ENCODE measurements around the gene SURF2. TPM values are rescaled to one million over a fixed set of nuclear protein-coding genes. Genes with fewer than 3 reads are reported as not detected.

The SURF2 gene
- total RNA-seq, 1 donor from 2014 or later: 17.3 TPM

DNA sequence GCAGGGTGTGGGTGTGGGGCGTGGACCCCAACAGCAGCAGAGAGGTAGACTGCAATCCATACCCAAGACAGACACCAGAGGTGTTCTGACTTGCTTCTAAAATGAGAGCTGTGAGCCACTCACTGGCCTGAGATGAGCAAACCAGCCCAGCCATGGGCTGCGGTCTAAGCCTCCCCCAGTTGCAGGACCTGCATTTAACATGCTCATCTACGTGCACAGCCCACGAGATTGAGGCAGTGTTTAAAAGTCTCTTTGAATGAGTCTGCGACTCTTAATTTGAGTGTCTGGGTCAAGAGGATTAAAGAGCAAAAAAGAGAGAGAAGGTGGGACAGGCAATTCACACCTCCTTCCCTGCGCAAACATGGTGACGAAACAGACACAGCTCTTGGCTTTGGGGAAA, 13.6 kb downstream of the SURF2 start:
- DNase-seq: no peak
- Mint-ChIP-seq H3K4me3 (no peak overlapping the region), H3K27me3 (no peaks in the 10 kb centered on the region), H3K27ac (no peak overlapping the region), H3K4me1 (peaks cover 62% of the 10 kb centered on the region), H3K9me3 (no peaks in the 10 kb centered on the region), H3K36me3 (ENCODE audit: low read depth) (peaks cover 59% of the 10 kb centered on the region)
- TF ChIP-seq, protein P1, sequence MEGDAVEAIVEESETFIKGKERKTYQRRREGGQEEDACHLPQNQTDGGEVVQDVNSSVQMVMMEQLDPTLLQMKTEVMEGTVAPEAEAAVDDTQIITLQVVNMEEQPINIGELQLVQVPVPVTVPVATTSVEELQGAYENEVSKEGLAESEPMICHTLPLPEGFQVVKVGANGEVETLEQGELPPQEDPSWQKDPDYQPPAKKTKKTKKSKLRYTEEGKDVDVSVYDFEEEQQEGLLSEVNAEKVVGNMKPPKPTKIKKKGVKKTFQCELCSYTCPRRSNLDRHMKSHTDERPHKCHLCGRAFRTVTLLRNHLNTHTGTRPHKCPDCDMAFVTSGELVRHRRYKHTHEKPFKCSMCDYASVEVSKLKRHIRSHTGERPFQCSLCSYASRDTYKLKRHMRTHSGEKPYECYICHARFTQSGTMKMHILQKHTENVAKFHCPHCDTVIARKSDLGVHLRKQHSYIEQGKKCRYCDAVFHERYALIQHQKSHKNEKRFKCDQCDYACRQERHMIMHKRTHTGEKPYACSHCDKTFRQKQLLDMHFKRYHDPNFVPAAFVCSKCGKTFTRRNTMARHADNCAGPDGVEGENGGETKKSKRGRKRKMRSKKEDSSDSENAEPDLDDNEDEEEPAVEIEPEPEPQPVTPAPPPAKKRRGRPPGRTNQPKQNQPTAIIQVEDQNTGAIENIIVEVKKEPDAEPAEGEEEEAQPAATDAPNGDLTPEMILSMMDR (IDR thresholded peaks at IDR 0.05): no peak
- no peak for ATAC-seq (ENCODE audit: low read depth)
- intact Hi-C loops (cut with micrococcal nuclease): loop anchor here (10.0 kb wide), 2 partner anchors 655 to 765 kb away; partner anchors contain the start of genes BRD3OS and WDR5
- POLR2A ChIA-PET: no interaction called here
- CTCF ChIA-PET: no interaction called here

DNA sequence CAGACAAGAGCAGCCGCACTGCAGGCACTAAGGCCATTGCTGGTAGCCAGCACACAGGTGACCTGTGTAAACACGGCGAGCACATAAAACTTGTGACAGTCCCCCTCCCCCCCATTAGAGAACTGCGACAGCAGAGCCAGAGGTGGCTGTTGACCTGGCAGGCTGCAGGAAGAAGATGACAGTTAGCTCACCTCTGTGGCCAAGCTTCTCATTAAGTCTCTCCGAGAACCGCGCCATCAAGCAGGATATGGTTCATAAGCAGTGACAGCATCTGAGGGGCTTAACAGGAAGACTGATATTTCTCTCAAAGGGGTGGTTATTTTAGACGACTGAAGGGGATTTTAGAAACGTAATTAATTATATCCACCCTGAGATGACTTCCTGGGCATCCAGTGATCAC, 14.3 kb downstream of the SURF2 start:
- DNase-seq (no peak), ATAC-seq (ENCODE audit: low read depth) (no peak)
- no peaks in the 10 kb centered on the region for H3K27me3 Mint-ChIP-seq
- no peaks in the 10 kb centered on the region for H3K9me3 Mint-ChIP-seq
- H3K4me3 Mint-ChIP-seq: peak overlapping the region; percentile 21
- H3K27ac Mint-ChIP-seq: peak overlapping the region; percentile 26
- CTCF ChIA-PET: interaction anchor here (1.3 kb wide), 1 partner anchor 185 kb away, joined by 3 read pairs; no protein-coding TSS in a partner anchor
- POLR2A ChIA-PET: interaction anchor here (0.6 to 1.6 kb wide), 5 partner anchors 14 to 1033 kb away, joined by 3 to 7 read pairs (median 4); partner anchors contain the start of genes MED22, RPL7A, SURF1 and SURF2
- peaks cover 55% of the 10 kb centered on the region for H3K36me3 Mint-ChIP-seq (ENCODE audit: low read depth)
- intact Hi-C loops (cut with micrococcal nuclease): loop anchor here (10.0 kb wide), 2 partner anchors 654 to 764 kb away; partner anchors contain the start of genes BRD3OS and WDR5
- peaks cover 64% of the 10 kb centered on the region for H3K4me1 Mint-ChIP-seq
- TF ChIP-seq, protein P1 (IDR thresholded peaks at IDR 0.05): no peak

DNA sequence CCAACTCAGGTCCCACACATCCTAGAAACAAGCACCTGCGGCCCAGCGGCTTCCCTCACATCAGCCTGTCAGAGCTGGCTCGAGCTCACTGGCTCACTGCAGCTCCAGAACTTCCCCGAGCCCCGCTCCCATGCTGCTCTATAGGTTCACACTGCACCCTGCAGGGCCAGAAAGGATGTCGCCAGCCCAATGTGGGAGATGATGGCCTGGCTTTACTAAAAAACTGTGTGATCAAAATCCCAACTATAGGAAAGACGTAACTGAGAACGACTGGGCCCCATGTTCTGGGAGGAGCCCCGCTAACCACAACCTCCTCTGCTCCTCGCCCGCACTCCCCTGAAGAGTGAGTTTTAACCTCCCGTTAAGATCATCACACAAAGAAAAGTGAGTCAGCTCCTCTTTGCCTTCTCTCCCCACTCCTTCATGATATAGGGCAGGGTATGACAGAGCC, 14.9 kb downstream of the SURF2 start:
- intact Hi-C loops (cut with micrococcal nuclease): loop anchor here (10.0 kb wide), 2 partner anchors 654 to 764 kb away; partner anchors contain the start of genes BRD3OS and WDR5
- H3K27me3 Mint-ChIP-seq: no peaks in the 10 kb centered on the region
- peaks cover 49% of the 10 kb centered on the region for H3K36me3 Mint-ChIP-seq (ENCODE audit: low read depth)
- peak overlapping the region; percentile 26 for H3K27ac Mint-ChIP-seq
- POLR2A ChIA-PET: interaction anchor here (0.6 to 1.6 kb wide), 4 partner anchors 15 to 24 kb away, joined by 3 to 7 read pairs (median 4); partner anchors contain the start of genes MED22, RPL7A, SURF1 and SURF2
- TF ChIP-seq, protein P1 (IDR thresholded peaks at IDR 0.05): no peak
- peak overlapping the region; percentile 21 for H3K4me3 Mint-ChIP-seq
- ATAC-seq (ENCODE audit: low read depth) (no peak), DNase-seq (no peak)
- CTCF ChIA-PET: interaction anchor here (1.3 kb wide), 1 partner anchor 185 kb away, joined by 3 read pairs; no protein-coding TSS in a partner anchor
- no peaks in the 10 kb centered on the region for H3K9me3 Mint-ChIP-seq
- H3K4me1 Mint-ChIP-seq: peaks cover 64% of the 10 kb centered on the region

DNA sequence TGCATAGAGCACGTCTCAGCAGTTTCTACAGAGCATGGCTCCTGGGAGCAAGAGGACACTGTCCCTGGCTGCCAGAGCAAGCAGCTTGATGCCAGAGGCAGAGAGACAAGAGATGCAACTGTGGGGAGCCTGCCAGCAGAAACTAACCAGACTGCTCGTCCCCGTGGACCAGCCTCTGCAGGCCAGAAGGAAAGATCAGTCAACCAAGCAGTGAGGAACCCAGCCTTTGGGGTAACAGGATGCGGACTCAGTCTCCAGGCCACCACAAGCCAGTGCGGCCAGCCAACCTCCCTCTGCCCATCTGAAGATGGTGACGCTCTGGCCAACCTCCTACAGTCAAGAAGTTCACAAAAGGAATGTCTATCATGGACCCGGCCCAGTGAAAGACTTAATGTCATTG, 15.8 kb downstream of the SURF2 start:
- POLR2A ChIA-PET: interaction anchor here (0.6 to 3.7 kb wide), 2 partner anchors 16 to 87 kb away, joined by 3 to 26 read pairs; partner anchors contain the start of genes CACFD1, SURF1 and SURF2
- ATAC-seq (ENCODE audit: low read depth) (no peak), DNase-seq (no peak)
- peaks cover 67% of the 10 kb centered on the region for H3K4me1 Mint-ChIP-seq
- intact Hi-C loops (cut with micrococcal nuclease): loop anchor here (10.0 kb wide), 2 partner anchors 653 to 763 kb away; partner anchors contain the start of genes BRD3OS and WDR5
- no peaks in the 10 kb centered on the region for H3K27me3 Mint-ChIP-seq
- CTCF ChIA-PET: interaction anchor here (1.4 kb wide), 1 partner anchor 185 kb away, joined by 4 read pairs; no protein-coding TSS in a partner anchor
- H3K27ac Mint-ChIP-seq: no peak overlapping the region
- TF ChIP-seq, protein P1 (IDR thresholded peaks at IDR 0.05): no peak
- no peaks in the 10 kb centered on the region for H3K9me3 Mint-ChIP-seq
- no peak overlapping the region for H3K4me3 Mint-ChIP-seq
- peaks cover 41% of the 10 kb centered on the region for H3K36me3 Mint-ChIP-seq (ENCODE audit: low read depth)

DNA sequence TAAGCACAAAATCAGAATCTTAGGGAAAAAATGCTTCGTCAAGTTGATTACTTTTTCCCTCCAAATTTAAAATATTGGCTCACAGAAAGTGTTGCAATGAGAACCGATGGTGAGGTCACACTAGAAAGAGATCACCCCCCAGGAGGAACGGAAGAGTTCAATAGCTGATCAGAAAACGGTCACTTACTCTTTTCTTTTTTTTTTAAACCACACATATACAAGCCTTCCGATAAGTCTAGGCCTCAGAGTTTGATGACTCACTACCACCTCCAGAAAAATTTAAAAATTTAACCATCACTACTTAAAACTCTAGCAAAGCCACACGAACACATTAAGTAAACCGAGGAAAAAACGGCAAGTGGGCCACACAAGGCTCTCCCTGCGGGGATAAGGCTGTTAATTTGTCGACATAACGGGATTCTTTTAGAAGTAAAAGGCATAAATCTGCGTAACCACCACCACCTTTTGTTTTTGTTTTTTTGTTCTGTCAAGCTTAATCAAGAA, 18.3 kb downstream of the SURF2 start:
- no peak for ATAC-seq (ENCODE audit: low read depth)
- H3K9me3 Mint-ChIP-seq: no peaks in the 10 kb centered on the region
- TF ChIP-seq, protein P1 (IDR thresholded peaks at IDR 0.05): no peak
- DNase-seq: no peak
- H3K27me3 Mint-ChIP-seq: no peaks in the 10 kb centered on the region
- peak overlapping the region; percentile 91 for H3K4me3 Mint-ChIP-seq
- ChIA-PET CTCF (no interaction called here), POLR2A (interaction anchor here (0.7 to 3.7 kb wide), 5 partner anchors 9 to 104 kb away, joined by 4 to 26 read pairs (median 6); partner anchors contain the start of genes MED22, REXO4, RPL7A and SLC2A6)
- H3K36me3 Mint-ChIP-seq (ENCODE audit: low read depth): peaks cover 28% of the 10 kb centered on the region
- intact Hi-C loops (cut with micrococcal nuclease): loop anchor here (10.0 kb wide), 2 partner anchors 650 to 760 kb away; partner anchors contain the start of genes BRD3OS and WDR5
- H3K27ac Mint-ChIP-seq: peak overlapping the region; percentile 74
- peaks cover 52% of the 10 kb centered on the region for H3K4me1 Mint-ChIP-seq
